ENCODE results near the gene COBL.

DNA sequence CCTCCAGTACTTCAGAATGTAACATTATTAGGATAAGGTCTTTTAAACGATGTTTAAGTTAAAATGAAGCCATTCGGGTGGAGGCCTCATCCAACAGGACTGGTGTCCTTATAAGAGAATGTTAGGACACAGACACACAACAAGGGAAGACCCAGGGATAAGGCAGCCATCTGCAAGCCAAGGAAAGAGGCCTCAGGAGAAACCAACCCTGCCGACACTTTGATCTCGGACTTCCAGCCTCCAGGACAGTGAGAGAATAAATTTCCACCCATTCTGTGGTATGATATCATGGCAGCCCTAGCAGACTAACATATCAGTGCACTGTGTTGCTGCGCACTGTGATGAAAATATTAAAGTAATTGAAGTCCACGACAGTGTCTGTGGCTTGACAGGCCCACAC lies 250.8 kb downstream of the COBL start:
- TF ChIP-seq, protein P1, sequence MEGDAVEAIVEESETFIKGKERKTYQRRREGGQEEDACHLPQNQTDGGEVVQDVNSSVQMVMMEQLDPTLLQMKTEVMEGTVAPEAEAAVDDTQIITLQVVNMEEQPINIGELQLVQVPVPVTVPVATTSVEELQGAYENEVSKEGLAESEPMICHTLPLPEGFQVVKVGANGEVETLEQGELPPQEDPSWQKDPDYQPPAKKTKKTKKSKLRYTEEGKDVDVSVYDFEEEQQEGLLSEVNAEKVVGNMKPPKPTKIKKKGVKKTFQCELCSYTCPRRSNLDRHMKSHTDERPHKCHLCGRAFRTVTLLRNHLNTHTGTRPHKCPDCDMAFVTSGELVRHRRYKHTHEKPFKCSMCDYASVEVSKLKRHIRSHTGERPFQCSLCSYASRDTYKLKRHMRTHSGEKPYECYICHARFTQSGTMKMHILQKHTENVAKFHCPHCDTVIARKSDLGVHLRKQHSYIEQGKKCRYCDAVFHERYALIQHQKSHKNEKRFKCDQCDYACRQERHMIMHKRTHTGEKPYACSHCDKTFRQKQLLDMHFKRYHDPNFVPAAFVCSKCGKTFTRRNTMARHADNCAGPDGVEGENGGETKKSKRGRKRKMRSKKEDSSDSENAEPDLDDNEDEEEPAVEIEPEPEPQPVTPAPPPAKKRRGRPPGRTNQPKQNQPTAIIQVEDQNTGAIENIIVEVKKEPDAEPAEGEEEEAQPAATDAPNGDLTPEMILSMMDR (IDR thresholded peaks at IDR 0.05; ENCODE audit: extremely low read depth in 1 of 2, insufficient read depth in 1 of 2, low read depth in 1 of 2, low read length in 2 of 2): no peak
- TF ChIP-seq POLR2A (IDR thresholded peaks at IDR 0.05; ENCODE audit: low read depth, low read length) (no peak), JUN (IDR thresholded peaks at IDR 0.05; ENCODE audit: borderline replicate concordance, insufficient read depth, insufficient read length, low read depth) (no peak), EZH2 (IDR thresholded peaks at IDR 0.05; ENCODE audit: borderline replicate concordance, low read depth, low read length, severe bottlenecking) (no peak), MYC (IDR thresholded peaks at IDR 0.05; ENCODE audit: low read depth, low read length) (no peak), FOS (IDR thresholded peaks at IDR 0.05; ENCODE audit: borderline replicate concordance, insufficient read depth, low read length) (no peak), POLR2AphosphoS5 (IDR thresholded peaks at IDR 0.05; ENCODE audit: insufficient read depth, low read depth, low read length) (no peak), GATA2 (IDR thresholded peaks at IDR 0.05; ENCODE audit: insufficient read depth, insufficient read length, low read depth, low read length) (no peak)
- TF ChIP-seq, protein P2, sequence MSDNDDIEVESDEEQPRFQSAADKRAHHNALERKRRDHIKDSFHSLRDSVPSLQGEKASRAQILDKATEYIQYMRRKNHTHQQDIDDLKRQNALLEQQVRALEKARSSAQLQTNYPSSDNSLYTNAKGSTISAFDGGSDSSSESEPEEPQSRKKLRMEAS (IDR thresholded peaks at IDR 0.05; ENCODE audit: insufficient read depth, insufficient read length): no peak
